ENCODE data around the gene MTFR1L.

MTFR1L gene

DNA sequence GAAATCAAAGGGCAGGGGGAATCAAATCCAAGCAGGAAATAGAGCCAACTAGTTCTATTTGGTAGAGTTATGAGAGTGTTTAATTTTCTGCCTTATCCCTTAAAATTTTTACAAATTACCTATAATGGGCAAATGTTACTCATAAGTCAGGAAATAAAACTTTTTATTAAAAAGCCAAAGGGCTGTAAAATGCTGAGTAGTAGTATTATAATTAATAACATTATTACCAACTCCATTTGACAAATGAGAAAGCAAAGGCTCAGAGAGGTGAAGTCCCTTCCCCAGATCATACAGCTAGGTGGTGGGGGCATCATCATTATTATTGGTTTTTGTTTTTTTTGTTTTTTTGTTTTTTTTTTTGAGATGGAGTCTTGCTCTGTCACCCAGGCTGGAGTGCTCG is 16.4 kb upstream of the MTFR1L start:
- Histone ChIP-seq H3K27ac (no peak overlapping the region), H3K9me3 (no peaks in the 10 kb centered on the region), H3K36me3 (peaks cover 12% of the 10 kb centered on the region), H3K4me3 (ENCODE audit: low read depth in 1 of 2, low read length in 1 of 2) (no peak overlapping the region), H3K4me1 (ENCODE audit: control insufficient read depth in 1 of 2, insufficient read depth in 1 of 2, low read depth in 1 of 2, low read length in 1 of 2) (peaks cover 10% of the 10 kb centered on the region in 2 experiments), H3K27me3 (peaks cover 7% of the 10 kb centered on the region)
- TF ChIP-seq CTCF (IDR thresholded peaks at IDR 0.05) = no peak

GRCh38 chr1:25804244-25804963 is 15.3 kb upstream of the MTFR1L start:
- Histone ChIP-seq H3K4me1 (ENCODE audit: control insufficient read depth in 1 of 2, insufficient read depth in 1 of 2, low read depth in 1 of 2, low read length in 1 of 2) (peaks cover 15% of the 10 kb centered on the region in 2 experiments), H3K9me3 (no peaks in the 10 kb centered on the region), H3K27me3 (peaks cover 7% of the 10 kb centered on the region), H3K4me3 (ENCODE audit: low read depth in 1 of 2, low read length in 1 of 2) (no peak overlapping the region), H3K27ac (no peak overlapping the region), H3K36me3 (peaks cover 12% of the 10 kb centered on the region)
- no peak for TF ChIP-seq CTCF (IDR thresholded peaks at IDR 0.05)

DNA sequence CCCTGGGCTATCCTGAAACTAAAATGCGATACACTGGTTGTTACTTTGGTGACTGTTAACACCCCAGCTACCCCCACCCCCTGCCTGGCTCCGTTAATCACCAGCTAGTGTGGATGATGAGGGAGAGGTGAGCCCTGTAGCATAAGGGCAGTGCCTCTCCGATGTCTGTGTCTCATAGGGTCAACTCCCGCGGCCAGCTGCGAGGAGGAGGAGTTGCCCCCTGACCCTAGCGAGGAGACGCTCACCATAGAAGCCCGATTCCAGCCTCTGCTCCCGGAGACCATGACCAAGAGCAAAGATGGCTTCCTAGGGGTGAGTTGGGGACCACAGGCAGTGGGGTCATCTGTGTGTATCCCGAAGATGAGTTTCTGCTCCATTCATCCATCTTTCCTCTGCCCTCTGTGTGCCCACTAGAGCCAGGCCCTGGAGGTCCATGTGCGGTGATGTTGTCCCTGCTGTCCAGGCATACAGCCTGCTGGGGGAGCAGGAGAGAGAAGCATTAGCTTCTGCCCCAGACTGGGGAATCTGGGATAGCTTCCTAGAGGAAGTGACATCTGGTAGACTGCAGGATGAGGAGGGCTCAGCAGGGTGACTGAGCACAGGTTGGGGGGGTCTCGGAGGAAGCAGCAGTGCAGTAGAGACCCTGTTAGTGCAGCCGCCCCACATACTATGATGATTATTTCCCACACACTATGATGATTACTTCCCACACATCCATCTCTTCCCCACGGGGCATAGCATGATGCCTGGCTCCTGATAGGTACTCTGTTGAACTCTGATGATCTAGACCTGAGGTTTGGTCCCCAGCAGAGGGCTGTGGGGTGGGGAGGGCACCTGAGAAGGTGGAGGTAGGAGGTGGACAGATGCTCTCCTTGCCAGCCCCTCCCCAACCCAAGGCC is 14.5 kb upstream of the MTFR1L start:
- no peak for TF ChIP-seq CTCF (IDR thresholded peaks at IDR 0.05)
- H3K9me3 ChIP-seq = no peaks in the 10 kb centered on the region
- H3K4me1 ChIP-seq (ENCODE audit: control insufficient read depth in 1 of 2, insufficient read depth in 1 of 2, low read depth in 1 of 2, low read length in 1 of 2) = peaks cover 18% of the 10 kb centered on the region in 2 experiments
- H3K4me3 ChIP-seq (ENCODE audit: low read depth in 1 of 2, low read length in 1 of 2) = no peak overlapping the region
- no peak overlapping the region for H3K27ac ChIP-seq
- H3K27me3 ChIP-seq = peaks cover 7% of the 10 kb centered on the region
- peaks cover 12% of the 10 kb centered on the region for H3K36me3 ChIP-seq

DNA sequence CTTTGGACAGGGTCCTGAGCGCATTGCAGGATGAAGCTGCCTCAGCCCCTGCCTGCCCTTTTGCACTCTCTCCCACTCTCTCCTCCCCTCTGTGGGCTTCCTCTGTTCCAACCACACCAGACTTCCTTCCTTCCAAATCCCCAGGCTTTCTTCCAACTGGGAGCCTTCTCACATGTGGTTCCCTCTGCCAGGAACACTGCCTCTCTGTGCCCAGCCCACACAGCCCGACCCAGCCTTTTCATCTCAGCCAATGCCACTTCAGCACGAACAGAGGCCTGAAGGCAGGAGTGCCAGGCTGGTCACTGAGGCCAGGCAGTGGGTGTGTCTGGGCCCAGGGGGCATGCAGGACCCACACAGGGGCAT is 13.9 kb upstream of the MTFR1L start:
- H3K27ac ChIP-seq = no peak overlapping the region
- peaks cover 14 to 16% of the 10 kb centered on the region in 2 experiments for H3K4me1 ChIP-seq (ENCODE audit: control insufficient read depth in 1 of 2, insufficient read depth in 1 of 2, low read depth in 1 of 2, low read length in 1 of 2)
- no peaks in the 10 kb centered on the region for H3K9me3 ChIP-seq
- no peak for TF ChIP-seq CTCF (IDR thresholded peaks at IDR 0.05)
- H3K4me3 ChIP-seq (ENCODE audit: low read depth in 1 of 2, low read length in 1 of 2) = no peak overlapping the region
- peaks cover 2% of the 10 kb centered on the region for H3K27me3 ChIP-seq
- peaks cover 12% of the 10 kb centered on the region for H3K36me3 ChIP-seq

GRCh38 chr1:25806418-25806817 is 13.3 kb upstream of the MTFR1L start:
- Histone ChIP-seq H3K9me3 (no peaks in the 10 kb centered on the region), H3K4me3 (ENCODE audit: low read depth in 1 of 2, low read length in 1 of 2) (no peak overlapping the region), H3K4me1 (ENCODE audit: control insufficient read depth in 1 of 2, insufficient read depth in 1 of 2, low read depth in 1 of 2, low read length in 1 of 2) (peaks cover 12 to 16% of the 10 kb centered on the region in 2 experiments), H3K27ac (no peak overlapping the region), H3K36me3 (peaks cover 12% of the 10 kb centered on the region), H3K27me3 (no peaks in the 10 kb centered on the region)
- no peak for TF ChIP-seq CTCF (IDR thresholded peaks at IDR 0.05)
